Hair follicle dermal papilla cell (primary cell): Measurements from ENCODE around the gene RAB39A. TPM values are rescaled to one million over a fixed set of nuclear protein-coding genes. Genes with fewer than 3 reads are reported as not detected.

Experiments
- total RNA-seq: library from RNA; depleted of rRNA; stranded (reverse); fragments of >200 nt; gene quantifications from 2 replicates; pipeline ENCODE4 v1.2.3, GENCODE V29; 2012

RAB39A gene, protein sequence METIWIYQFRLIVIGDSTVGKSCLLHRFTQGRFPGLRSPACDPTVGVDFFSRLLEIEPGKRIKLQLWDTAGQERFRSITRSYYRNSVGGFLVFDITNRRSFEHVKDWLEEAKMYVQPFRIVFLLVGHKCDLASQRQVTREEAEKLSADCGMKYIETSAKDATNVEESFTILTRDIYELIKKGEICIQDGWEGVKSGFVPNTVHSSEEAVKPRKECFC
- total RNA-seq, result not detected in 2 replicates

DNA sequence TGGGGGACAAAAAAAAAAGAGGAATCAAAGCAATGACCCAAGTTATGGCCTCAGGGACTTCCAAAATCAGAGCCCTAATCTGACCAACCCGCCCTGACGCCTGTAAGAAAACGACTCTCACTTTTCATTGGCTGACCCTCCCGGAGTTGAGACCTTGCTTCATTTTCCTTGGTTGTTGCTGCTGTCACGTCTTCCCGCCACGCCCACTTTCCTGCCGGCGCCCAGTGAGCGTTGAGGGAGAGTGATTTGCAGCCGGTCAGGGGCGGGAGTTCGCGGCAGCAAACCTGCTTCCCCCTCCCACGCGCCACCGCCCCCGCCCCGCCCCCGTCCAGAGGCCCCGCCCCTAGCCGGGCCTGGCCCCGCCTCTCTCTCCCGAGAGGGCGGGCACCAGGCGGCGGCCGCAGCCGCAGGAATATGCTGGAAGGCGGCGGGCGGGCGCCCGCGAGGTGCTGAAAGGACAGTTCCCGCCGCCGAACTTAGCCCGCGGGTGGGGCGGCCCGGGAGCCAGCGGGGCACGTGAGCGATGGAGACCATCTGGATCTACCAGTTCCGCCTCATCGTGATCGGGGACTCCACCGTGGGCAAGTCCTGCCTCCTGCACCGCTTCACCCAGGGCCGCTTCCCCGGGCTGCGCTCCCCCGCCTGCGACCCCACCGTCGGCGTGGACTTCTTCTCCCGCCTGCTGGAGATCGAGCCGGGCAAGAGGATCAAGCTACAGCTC lies at the start of gene RAB39A:
TSS of gene RAB39A (plus strand) at position 403 of the 721 bp plus-strand sequence. CDS start at position 524, 121 bp downstream.

GRCh38 chr11:108008656-108009496 lies 80.6 kb downstream of the RAB39A start, which contains the start of gene CUL5:
CUL5 (plus strand) TSS chr11:108008898; CDS start chr11:108009349, 451 bp downstream.

Other genes starting within 250 kb of the RAB39A start
- not detected in 2 replicates for gene SLN, start 216.4 kb upstream of the RAB39A start, total RNA-seq
- 6.3 and 8.8 TPM in 2 replicates for gene SLC35F2, start 69.7 kb upstream of the RAB39A start, total RNA-seq
- gene CUL5, start 80.5 kb downstream of the RAB39A start, total RNA-seq, result 39.6 and 43.2 TPM in 2 replicates
- gene ACAT1, start 193.1 kb downstream of the RAB39A start, total RNA-seq, result 63.4 and 128 TPM in 2 replicates